ENCODE data around the gene SYMPK. TPM values are rescaled to one million over a fixed set of nuclear protein-coding genes. Genes with fewer than 3 reads are reported as not detected.

Gene SYMPK
- polyA plus RNA-seq (2013) = 53.3 and 55.9 TPM in 2 replicates

DNA sequence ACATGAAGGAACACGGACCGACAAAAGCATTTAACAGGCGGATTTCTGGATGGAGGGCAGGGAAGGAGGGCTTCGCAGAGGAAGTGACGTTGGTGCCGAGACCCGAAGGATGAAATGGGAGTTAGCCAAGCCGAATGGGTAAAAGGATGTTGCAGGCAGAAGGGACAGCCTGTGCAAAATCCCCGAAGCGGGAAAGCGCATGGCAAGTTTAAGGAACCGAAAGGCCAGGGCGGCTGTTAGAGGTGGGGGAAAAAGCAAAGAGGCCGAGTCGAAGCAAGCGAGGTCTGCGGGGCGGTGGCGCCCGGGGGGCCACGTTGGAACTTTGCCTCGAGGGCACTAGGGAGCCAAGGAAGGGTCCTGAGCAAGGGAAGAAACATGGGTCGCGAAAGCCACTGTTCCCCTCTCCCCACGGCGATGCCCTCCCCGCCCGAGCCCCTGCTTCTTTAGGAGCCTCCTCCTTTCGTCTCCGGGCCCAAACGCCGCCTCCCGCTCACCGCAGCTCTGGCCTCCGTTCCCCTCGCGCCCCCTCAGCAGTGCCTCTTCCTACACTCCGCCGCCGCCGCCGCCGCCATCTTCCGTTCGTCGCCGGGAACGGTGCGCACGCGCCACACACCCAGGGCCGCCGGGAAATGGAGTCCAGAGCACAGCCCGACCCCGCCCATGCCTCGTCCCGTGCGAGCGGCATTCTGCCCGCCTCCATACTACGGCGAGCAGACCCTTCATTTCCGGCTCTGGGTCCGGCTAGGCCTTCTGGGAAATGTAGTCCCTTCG, at the start of gene SYMPK:
TSS of gene SYMPK (minus strand) at position 584 of the 771 bp plus-strand sequence. CDS start 8,652 bp downstream, outside the sequence.
- Histone ChIP-seq H3K18ac (ENCODE audit: low read length) (peak within 1 kb of the TSS; percentile 67), H3K4ac (ENCODE audit: low read depth, low read length) (peak within 1 kb of the TSS; percentile 47), H3K14ac (ENCODE audit: low read length) (peak within 1 kb of the TSS; percentile 73), H4K12ac (ENCODE audit: low read depth, low read length) (peak within 1 kb of the TSS; percentile 74), H3K4me3 (ENCODE audit: low read depth, low read length) (peak within 1 kb of the TSS; percentile 91), H3K36me3 (ENCODE audit: control insufficient read depth in 1 of 2, insufficient read depth in 2 of 2, low read length in 2 of 2) (peaks cover 7 to 8% of the 10 kb centered on the region in 2 experiments), H2BK120ac (ENCODE audit: insufficient read depth, low read length, poor library complexity) (peak within 1 kb of the TSS; percentile 66), H3K4me1 (ENCODE audit: control insufficient read depth in 1 of 2, insufficient read depth in 2 of 2, low read length in 2 of 2) (peaks cover 1 to 4% of the 10 kb centered on the region in 2 experiments), H3K9ac (ENCODE audit: low read length) (peak within 1 kb of the TSS; percentile 89), H2BK5ac (ENCODE audit: low read depth, low read length, poor library complexity) (peak within 1 kb of the TSS; percentile 66), H3K4me2 (ENCODE audit: low read length) (peak within 1 kb of the TSS; percentile 73), H2AK5ac (ENCODE audit: low read length) (peak within 1 kb of the TSS; percentile 40), H2BK12ac (ENCODE audit: low read length) (no peak within 1 kb of the TSS), H4K8ac (ENCODE audit: low read depth, low read length) (peak within 1 kb of the TSS; percentile 89), H3K79me1 (ENCODE audit: low read length) (peaks cover 12% of the 10 kb centered on the region), H4K91ac (ENCODE audit: low read depth, low read length) (peak within 1 kb of the TSS; percentile 79), H3K27ac (ENCODE audit: low read depth, low read length) (peak within 1 kb of the TSS; percentile 81), H3K23ac (ENCODE audit: low read length) (no peak within 1 kb of the TSS), H3K79me2 (ENCODE audit: control insufficient read depth, insufficient read depth, low read length, poor library complexity) (peaks cover 6% of the 10 kb centered on the region), H3K27me3 (ENCODE audit: insufficient read depth, low read length) (peaks cover 6% of the 10 kb centered on the region), H2AFZ (ENCODE audit: insufficient read depth, low read length, poor library complexity) (peak within 1 kb of the TSS; percentile 33), H3K9me3 (ENCODE audit: insufficient read depth, low read depth, low read length) (no peaks in the 10 kb centered on the region)
- peak; percentile 99 for DNase-seq
- WGBS (ENCODE audit: extremely low coverage, insufficient coverage, insufficient read length) = no CpG with 5 or more reads among the region's 65 CpGs

DNA sequence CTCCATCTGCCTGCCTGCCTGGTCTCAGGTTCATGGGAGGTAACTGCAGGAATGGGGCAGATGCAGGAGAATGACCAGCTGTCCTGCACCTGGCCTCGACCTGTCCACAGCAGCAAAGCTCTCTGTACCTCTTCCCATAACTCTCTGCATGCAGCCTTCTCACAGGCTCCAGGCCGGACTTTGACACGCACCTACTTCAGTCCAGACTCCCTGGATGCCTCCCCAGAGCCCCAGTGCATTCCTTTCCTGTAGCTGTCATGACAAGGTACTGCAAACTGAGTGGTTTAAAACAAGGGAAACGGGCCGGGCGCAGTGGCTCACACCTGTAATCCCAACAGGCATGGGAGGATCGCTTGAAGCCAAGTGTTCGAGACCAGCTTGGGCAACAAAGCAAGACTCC, 48.3 kb upstream of the SYMPK start:
- no peaks in the 10 kb centered on the region for H3K4me1 ChIP-seq (ENCODE audit: control insufficient read depth in 1 of 2, insufficient read depth in 2 of 2, low read length in 2 of 2)
- no peaks in the 10 kb centered on the region for H3K36me3 ChIP-seq (ENCODE audit: control insufficient read depth in 1 of 2, insufficient read depth in 2 of 2, low read length in 2 of 2)
- H3K18ac ChIP-seq (ENCODE audit: low read length) = no peak overlapping the region
- no peak overlapping the region for H3K23ac ChIP-seq (ENCODE audit: low read length)
- H2AFZ ChIP-seq (ENCODE audit: insufficient read depth, low read length, poor library complexity) = no peak overlapping the region
- H3K4me3 ChIP-seq (ENCODE audit: low read depth, low read length) = no peak overlapping the region
- DNase-seq = no peak
- no peaks in the 10 kb centered on the region for H3K9me3 ChIP-seq (ENCODE audit: insufficient read depth, low read depth, low read length)
- no CpG with 5 or more reads among the region's 8 CpGs for WGBS (ENCODE audit: extremely low coverage, insufficient coverage, insufficient read length)
- no peak overlapping the region for H3K4ac ChIP-seq (ENCODE audit: low read depth, low read length)
- no peak overlapping the region for H2BK12ac ChIP-seq (ENCODE audit: low read length)
- H3K79me1 ChIP-seq (ENCODE audit: low read length) = no peaks in the 10 kb centered on the region
- no peak overlapping the region for H4K8ac ChIP-seq (ENCODE audit: low read depth, low read length)
- no peak overlapping the region for H3K4me2 ChIP-seq (ENCODE audit: low read length)
- no peak overlapping the region for H2AK5ac ChIP-seq (ENCODE audit: low read length)
- H3K27ac ChIP-seq (ENCODE audit: low read depth, low read length) = no peak overlapping the region
- H3K14ac ChIP-seq (ENCODE audit: low read length) = no peak overlapping the region
- no peak overlapping the region for H4K12ac ChIP-seq (ENCODE audit: low read depth, low read length)
- H2BK120ac ChIP-seq (ENCODE audit: insufficient read depth, low read length, poor library complexity) = no peak overlapping the region
- no peaks in the 10 kb centered on the region for H3K27me3 ChIP-seq (ENCODE audit: insufficient read depth, low read length)
- no peak overlapping the region for H3K9ac ChIP-seq (ENCODE audit: low read length)
- H2BK5ac ChIP-seq (ENCODE audit: low read depth, low read length, poor library complexity) = no peak overlapping the region
- no peak overlapping the region for H4K91ac ChIP-seq (ENCODE audit: low read depth, low read length)
- no peaks in the 10 kb centered on the region for H3K79me2 ChIP-seq (ENCODE audit: control insufficient read depth, insufficient read depth, low read length, poor library complexity)

DNA sequence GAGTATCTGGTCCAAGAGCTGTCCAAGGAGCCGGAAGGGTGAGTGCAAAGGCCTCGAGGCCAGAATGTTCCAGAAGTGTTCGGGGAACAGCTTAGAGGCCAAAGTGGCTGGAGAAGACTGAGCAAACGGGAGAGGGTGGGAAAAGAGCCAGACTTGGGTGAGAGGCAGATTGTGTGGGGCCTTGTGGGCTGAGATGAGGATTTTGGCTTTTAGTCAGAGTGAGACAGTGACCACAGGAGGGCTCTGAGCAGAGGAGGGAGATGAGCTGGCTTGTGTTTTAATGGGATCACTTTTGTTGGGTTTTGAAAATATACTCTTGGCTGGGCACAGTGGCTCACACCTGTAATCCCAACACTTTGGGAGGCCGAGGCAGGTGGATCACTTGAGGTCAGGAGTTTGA, 46.0 kb upstream of the SYMPK start:
- no peak overlapping the region for H3K4me3 ChIP-seq (ENCODE audit: low read depth, low read length)
- no peak overlapping the region for H4K12ac ChIP-seq (ENCODE audit: low read depth, low read length)
- no peak overlapping the region for H2BK5ac ChIP-seq (ENCODE audit: low read depth, low read length, poor library complexity)
- no peak overlapping the region for H3K9ac ChIP-seq (ENCODE audit: low read length)
- H4K91ac ChIP-seq (ENCODE audit: low read depth, low read length) = no peak overlapping the region
- H3K79me1 ChIP-seq (ENCODE audit: low read length) = no peaks in the 10 kb centered on the region
- H3K79me2 ChIP-seq (ENCODE audit: control insufficient read depth, insufficient read depth, low read length, poor library complexity) = no peaks in the 10 kb centered on the region
- no peak overlapping the region for H2AFZ ChIP-seq (ENCODE audit: insufficient read depth, low read length, poor library complexity)
- H3K18ac ChIP-seq (ENCODE audit: low read length) = no peak overlapping the region
- H4K8ac ChIP-seq (ENCODE audit: low read depth, low read length) = no peak overlapping the region
- no CpG with 5 or more reads among the region's 5 CpGs for WGBS (ENCODE audit: extremely low coverage, insufficient coverage, insufficient read length)
- no peak overlapping the region for H2BK120ac ChIP-seq (ENCODE audit: insufficient read depth, low read length, poor library complexity)
- no peak overlapping the region for H3K14ac ChIP-seq (ENCODE audit: low read length)
- DNase-seq = no peak
- H3K27me3 ChIP-seq (ENCODE audit: insufficient read depth, low read length) = no peaks in the 10 kb centered on the region
- H3K27ac ChIP-seq (ENCODE audit: low read depth, low read length) = no peak overlapping the region
- no peak overlapping the region for H2BK12ac ChIP-seq (ENCODE audit: low read length)
- no peak overlapping the region for H2AK5ac ChIP-seq (ENCODE audit: low read length)
- no peak overlapping the region for H3K4me2 ChIP-seq (ENCODE audit: low read length)
- H3K36me3 ChIP-seq (ENCODE audit: control insufficient read depth in 1 of 2, insufficient read depth in 2 of 2, low read length in 2 of 2) = no peaks in the 10 kb centered on the region
- H3K23ac ChIP-seq (ENCODE audit: low read length) = no peak overlapping the region
- H3K4me1 ChIP-seq (ENCODE audit: control insufficient read depth in 1 of 2, insufficient read depth in 2 of 2, low read length in 2 of 2) = no peaks in the 10 kb centered on the region
- H3K9me3 ChIP-seq (ENCODE audit: insufficient read depth, low read depth, low read length) = no peaks in the 10 kb centered on the region
- H3K4ac ChIP-seq (ENCODE audit: low read depth, low read length) = no peak overlapping the region

DNA sequence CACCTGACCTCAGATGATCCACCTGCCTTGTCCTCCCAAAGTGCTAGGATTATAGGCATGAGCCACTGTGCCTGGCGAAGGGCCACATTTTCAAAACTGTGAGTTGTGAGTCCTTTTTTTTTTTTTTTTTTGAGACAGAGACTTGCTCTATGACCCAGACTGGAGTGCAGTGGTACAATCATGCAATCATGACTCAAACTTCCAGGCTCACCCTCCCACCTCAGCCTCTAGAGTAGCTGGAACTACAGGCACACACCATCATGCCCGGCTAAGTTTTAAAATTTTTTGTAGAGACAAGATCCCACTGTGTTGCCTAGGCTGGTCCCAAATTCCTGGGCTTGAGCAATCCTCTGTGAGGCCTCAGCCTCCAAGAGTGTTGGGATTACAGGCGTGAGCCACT, 43.3 kb upstream of the SYMPK start:
- H3K79me1 ChIP-seq (ENCODE audit: low read length) = peaks cover 7% of the 10 kb centered on the region
- no peak overlapping the region for H3K4ac ChIP-seq (ENCODE audit: low read depth, low read length)
- H3K9me3 ChIP-seq (ENCODE audit: insufficient read depth, low read depth, low read length) = no peaks in the 10 kb centered on the region
- no peak overlapping the region for H4K8ac ChIP-seq (ENCODE audit: low read depth, low read length)
- no peak overlapping the region for H3K9ac ChIP-seq (ENCODE audit: low read length)
- H3K4me2 ChIP-seq (ENCODE audit: low read length) = no peak overlapping the region
- no peaks in the 10 kb centered on the region for H3K36me3 ChIP-seq (ENCODE audit: control insufficient read depth in 1 of 2, insufficient read depth in 2 of 2, low read length in 2 of 2)
- no peak overlapping the region for H2BK5ac ChIP-seq (ENCODE audit: low read depth, low read length, poor library complexity)
- DNase-seq = peak; percentile 86 to 91
- H3K27me3 ChIP-seq (ENCODE audit: insufficient read depth, low read length) = no peaks in the 10 kb centered on the region
- no peak overlapping the region for H2BK12ac ChIP-seq (ENCODE audit: low read length)
- no peak overlapping the region for H2AFZ ChIP-seq (ENCODE audit: insufficient read depth, low read length, poor library complexity)
- H3K23ac ChIP-seq (ENCODE audit: low read length) = no peak overlapping the region
- no peak overlapping the region for H2BK120ac ChIP-seq (ENCODE audit: insufficient read depth, low read length, poor library complexity)
- no peak overlapping the region for H2AK5ac ChIP-seq (ENCODE audit: low read length)
- no peak overlapping the region for H4K12ac ChIP-seq (ENCODE audit: low read depth, low read length)
- H3K14ac ChIP-seq (ENCODE audit: low read length) = no peak overlapping the region
- H3K4me3 ChIP-seq (ENCODE audit: low read depth, low read length) = no peak overlapping the region
- no CpG with 5 or more reads among the region's 3 CpGs for WGBS (ENCODE audit: extremely low coverage, insufficient coverage, insufficient read length)
- peaks cover 5 to 6% of the 10 kb centered on the region in 2 experiments for H3K4me1 ChIP-seq (ENCODE audit: control insufficient read depth in 1 of 2, insufficient read depth in 2 of 2, low read length in 2 of 2)
- no peak overlapping the region for H3K27ac ChIP-seq (ENCODE audit: low read depth, low read length)
- H3K79me2 ChIP-seq (ENCODE audit: control insufficient read depth, insufficient read depth, low read length, poor library complexity) = peaks cover 5% of the 10 kb centered on the region
- H4K91ac ChIP-seq (ENCODE audit: low read depth, low read length) = no peak overlapping the region
- H3K18ac ChIP-seq (ENCODE audit: low read length) = no peak overlapping the region
